ENCODE results near the gene TRIM7. TPM values are rescaled to one million over a fixed set of nuclear protein-coding genes. Genes with fewer than 3 reads are reported as not detected.

TRIM7 gene
- polyA plus RNA-seq, 1 donor from 2014 or later, result 2.1 TPM

DNA sequence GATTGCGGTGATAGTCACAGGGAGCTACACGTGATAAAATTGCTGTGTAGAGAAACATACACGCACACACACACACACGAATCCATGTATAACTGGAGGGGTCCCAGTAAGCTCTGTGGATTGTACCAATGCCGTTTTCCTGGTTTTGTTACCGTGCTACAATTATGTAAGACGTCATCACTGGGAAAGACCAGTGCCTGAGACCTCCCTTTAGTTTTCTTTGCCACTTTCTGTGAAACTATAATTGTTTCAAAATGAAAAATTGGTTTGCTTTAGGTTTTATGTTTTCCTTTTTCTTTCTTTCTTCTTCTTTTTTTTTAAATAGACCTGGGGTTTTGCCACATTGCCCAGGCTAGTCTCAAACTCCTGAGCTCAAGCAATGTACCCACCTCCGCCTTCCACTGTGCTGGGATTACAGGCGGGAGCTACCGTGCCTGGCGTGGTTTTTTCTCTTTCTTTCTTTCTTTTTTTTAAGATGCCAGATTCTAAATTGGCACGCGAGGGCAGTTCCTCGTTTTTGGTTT, 36.3 kb downstream of the TRIM7 start:
- Histone ChIP-seq H3K4me2 (ENCODE audit: low read length) (no peak overlapping the region), H3K27ac (ENCODE audit: low read length) (no peak overlapping the region), H3K9ac (ENCODE audit: low read length) (no peak overlapping the region), H3K9me2 (ENCODE audit: insufficient read depth, low read length) (no peaks in the 10 kb centered on the region), H3K27me3 (ENCODE audit: insufficient read depth, low read depth, low read length) (peaks cover 90% of the 10 kb centered on the region), H2AFZ (ENCODE audit: low read depth, low read length) (no peak overlapping the region), H3K36me3 (ENCODE audit: insufficient read depth, low read length) (no peaks in the 10 kb centered on the region), H3F3A (ENCODE audit: insufficient read depth, low read length, poor library complexity, severe bottlenecking) (no peaks in the 10 kb centered on the region), H3K4me3 (ENCODE audit: low read length) (peak overlapping the region; percentile 62), H4K20me1 (ENCODE audit: insufficient read depth) (no peaks in the 10 kb centered on the region), H3K9me3 (ENCODE audit: low read length) (no peaks in the 10 kb centered on the region), H3K79me2 (replicated peaks; ENCODE audit: insufficient read depth, low read length) (no peaks in the 10 kb centered on the region)
- no peak for TF ChIP-seq RAD21 (conservative IDR thresholded peaks at IDR 0.05)
- TF ChIP-seq POLR2AphosphoS5 (IDR thresholded peaks at IDR 0.05), result no peak
- TF ChIP-seq, protein P1, sequence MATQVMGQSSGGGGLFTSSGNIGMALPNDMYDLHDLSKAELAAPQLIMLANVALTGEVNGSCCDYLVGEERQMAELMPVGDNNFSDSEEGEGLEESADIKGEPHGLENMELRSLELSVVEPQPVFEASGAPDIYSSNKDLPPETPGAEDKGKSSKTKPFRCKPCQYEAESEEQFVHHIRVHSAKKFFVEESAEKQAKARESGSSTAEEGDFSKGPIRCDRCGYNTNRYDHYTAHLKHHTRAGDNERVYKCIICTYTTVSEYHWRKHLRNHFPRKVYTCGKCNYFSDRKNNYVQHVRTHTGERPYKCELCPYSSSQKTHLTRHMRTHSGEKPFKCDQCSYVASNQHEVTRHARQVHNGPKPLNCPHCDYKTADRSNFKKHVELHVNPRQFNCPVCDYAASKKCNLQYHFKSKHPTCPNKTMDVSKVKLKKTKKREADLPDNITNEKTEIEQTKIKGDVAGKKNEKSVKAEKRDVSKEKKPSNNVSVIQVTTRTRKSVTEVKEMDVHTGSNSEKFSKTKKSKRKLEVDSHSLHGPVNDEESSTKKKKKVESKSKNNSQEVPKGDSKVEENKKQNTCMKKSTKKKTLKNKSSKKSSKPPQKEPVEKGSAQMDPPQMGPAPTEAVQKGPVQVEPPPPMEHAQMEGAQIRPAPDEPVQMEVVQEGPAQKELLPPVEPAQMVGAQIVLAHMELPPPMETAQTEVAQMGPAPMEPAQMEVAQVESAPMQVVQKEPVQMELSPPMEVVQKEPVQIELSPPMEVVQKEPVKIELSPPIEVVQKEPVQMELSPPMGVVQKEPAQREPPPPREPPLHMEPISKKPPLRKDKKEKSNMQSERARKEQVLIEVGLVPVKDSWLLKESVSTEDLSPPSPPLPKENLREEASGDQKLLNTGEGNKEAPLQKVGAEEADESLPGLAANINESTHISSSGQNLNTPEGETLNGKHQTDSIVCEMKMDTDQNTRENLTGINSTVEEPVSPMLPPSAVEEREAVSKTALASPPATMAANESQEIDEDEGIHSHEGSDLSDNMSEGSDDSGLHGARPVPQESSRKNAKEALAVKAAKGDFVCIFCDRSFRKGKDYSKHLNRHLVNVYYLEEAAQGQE (IDR thresholded peaks at IDR 0.05; ENCODE audit: borderline replicate concordance), result no peak
- no peak for TF ChIP-seq MXI1 (conservative IDR thresholded peaks at IDR 0.05; ENCODE audit: poor library complexity, severe bottlenecking)
- no peak for TF ChIP-seq EZH2 (IDR thresholded peaks at IDR 0.05; ENCODE audit: borderline replicate concordance, insufficient read depth, low read length, poor library complexity, severe bottlenecking)
- TF ChIP-seq, protein P2, sequence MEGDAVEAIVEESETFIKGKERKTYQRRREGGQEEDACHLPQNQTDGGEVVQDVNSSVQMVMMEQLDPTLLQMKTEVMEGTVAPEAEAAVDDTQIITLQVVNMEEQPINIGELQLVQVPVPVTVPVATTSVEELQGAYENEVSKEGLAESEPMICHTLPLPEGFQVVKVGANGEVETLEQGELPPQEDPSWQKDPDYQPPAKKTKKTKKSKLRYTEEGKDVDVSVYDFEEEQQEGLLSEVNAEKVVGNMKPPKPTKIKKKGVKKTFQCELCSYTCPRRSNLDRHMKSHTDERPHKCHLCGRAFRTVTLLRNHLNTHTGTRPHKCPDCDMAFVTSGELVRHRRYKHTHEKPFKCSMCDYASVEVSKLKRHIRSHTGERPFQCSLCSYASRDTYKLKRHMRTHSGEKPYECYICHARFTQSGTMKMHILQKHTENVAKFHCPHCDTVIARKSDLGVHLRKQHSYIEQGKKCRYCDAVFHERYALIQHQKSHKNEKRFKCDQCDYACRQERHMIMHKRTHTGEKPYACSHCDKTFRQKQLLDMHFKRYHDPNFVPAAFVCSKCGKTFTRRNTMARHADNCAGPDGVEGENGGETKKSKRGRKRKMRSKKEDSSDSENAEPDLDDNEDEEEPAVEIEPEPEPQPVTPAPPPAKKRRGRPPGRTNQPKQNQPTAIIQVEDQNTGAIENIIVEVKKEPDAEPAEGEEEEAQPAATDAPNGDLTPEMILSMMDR (IDR thresholded peaks at IDR 0.05; ENCODE audit: poor library complexity, severe bottlenecking), result no peak
- TF ChIP-seq EP300 (conservative IDR thresholded peaks at IDR 0.05; ENCODE audit: poor library complexity, severe bottlenecking), result no peak
- TF ChIP-seq TAF1 (IDR thresholded peaks at IDR 0.05; ENCODE audit: low read depth), result no peak
- no peak for TF ChIP-seq SMC3 (conservative IDR thresholded peaks at IDR 0.05; ENCODE audit: poor library complexity)

DNA sequence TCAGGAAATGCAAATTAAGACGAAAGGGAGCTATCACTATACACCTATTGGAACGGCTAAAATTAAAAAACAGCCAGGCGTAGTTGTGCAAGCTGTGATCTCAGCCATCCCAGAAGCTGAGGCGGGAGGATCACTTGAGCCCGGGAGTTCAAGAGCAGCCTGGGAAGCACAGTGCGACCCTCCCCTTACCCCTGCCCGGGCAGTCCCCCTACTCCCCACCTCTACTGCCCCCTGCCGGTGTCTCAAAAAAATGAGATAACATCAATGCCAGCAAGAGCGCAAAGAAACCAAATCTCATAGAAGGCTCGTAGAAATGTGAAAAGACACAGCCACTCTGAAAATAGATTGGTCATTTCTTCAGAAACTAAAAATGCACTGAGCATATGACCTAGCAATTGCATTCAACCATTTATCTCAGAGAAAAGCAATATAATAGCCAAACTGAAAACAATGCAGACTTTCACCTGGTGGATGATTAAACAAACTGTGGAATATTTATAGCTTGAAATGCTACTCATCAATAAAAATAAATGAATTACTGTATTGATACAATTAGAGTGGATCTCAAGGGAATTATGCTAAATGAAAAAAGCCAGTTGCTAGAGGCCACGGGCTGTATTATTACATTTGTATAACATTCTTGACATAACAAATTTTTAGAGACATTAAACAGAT, 37.0 kb downstream of the TRIM7 start:
- TF ChIP-seq, protein P2 (IDR thresholded peaks at IDR 0.05; ENCODE audit: poor library complexity, severe bottlenecking), result peak; percentile 40
- no peak for TF ChIP-seq SMC3 (conservative IDR thresholded peaks at IDR 0.05; ENCODE audit: poor library complexity)
- no peak overlapping the region for H3K4me3 ChIP-seq (ENCODE audit: low read length)

More for the DNA sequence above, 37.0 kb downstream of the TRIM7 start:
- no peaks in the 10 kb centered on the region for H3K9me3 ChIP-seq (ENCODE audit: low read length)
- H3K9me2 ChIP-seq (ENCODE audit: insufficient read depth, low read length), result no peaks in the 10 kb centered on the region
- H3K36me3 ChIP-seq (ENCODE audit: insufficient read depth, low read length), result no peaks in the 10 kb centered on the region
- H3F3A ChIP-seq (ENCODE audit: insufficient read depth, low read length, poor library complexity, severe bottlenecking), result no peaks in the 10 kb centered on the region
- H3K9ac ChIP-seq (ENCODE audit: low read length), result no peak overlapping the region
- no peak overlapping the region for H2AFZ ChIP-seq (ENCODE audit: low read depth, low read length)
- H3K79me2 ChIP-seq (replicated peaks; ENCODE audit: insufficient read depth, low read length), result no peaks in the 10 kb centered on the region
- H3K27me3 ChIP-seq (ENCODE audit: insufficient read depth, low read depth, low read length), result peaks cover 90% of the 10 kb centered on the region
- no peak overlapping the region for H3K27ac ChIP-seq (ENCODE audit: low read length)
- H4K20me1 ChIP-seq (ENCODE audit: insufficient read depth), result no peaks in the 10 kb centered on the region
- H3K4me2 ChIP-seq (ENCODE audit: low read length), result no peak overlapping the region

Data from neural cell (in vitro differentiated cells).